Stimulated activated CD8-positive, alpha-beta memory T cell treated with anti-CD3 and anti-CD28 coated beads, Interleukin-4, amount 100 ng/mL, for 4 hours (primary cell): ENCODE results near the gene AZIN2.

ENCODE experiments used
- DNase-seq, 2 donors: peaks; one replicate each; pipeline ENCODE4 v3.0.0-alpha.2; 2020; ENCODE audit warnings: low read depth in 2 of 2, low spot score in 1 of 2

The AZIN2 gene

DNA sequence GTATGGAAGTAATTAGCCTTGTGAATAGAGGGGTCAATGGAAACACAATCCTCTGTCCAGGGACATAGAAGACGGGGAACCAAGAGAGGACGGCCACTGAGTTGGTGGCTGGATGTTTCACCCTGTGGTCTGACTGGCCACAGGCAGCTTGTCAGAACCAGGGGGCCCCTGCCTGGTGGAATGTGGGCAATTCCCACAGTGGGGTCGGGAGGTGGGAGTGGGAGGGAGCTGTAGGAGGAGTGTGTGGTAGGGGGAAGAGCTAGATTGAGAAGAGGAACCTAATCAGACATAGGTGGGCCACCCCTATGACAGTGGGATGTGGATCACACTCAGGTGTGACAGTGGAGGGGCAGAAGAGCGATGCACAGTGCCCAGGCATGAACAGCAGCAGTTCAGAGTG is 69.6 kb downstream of the AZIN2 start:
- no peak for DNase-seq

DNA sequence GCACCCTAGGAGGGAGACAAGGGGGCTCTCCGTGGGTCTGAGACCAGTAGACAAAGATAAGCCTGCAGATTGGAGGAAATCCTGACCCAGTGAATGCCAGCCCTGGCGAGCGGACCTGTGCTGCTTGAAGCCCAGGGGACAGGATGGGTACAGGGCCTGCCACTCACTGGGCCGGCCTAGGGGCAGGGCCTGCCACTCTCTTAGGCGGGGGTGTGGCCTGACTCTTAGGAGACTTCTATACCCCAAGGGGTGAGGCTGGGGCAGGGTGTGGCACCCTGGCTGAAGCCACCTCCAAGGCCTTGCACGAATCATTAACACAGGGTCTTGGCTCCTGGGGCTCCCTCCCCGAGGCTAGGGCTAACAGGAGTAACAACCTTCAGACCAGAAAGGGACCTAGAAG is 70.2 kb downstream of the AZIN2 start:
- DNase-seq = no peak

DNA sequence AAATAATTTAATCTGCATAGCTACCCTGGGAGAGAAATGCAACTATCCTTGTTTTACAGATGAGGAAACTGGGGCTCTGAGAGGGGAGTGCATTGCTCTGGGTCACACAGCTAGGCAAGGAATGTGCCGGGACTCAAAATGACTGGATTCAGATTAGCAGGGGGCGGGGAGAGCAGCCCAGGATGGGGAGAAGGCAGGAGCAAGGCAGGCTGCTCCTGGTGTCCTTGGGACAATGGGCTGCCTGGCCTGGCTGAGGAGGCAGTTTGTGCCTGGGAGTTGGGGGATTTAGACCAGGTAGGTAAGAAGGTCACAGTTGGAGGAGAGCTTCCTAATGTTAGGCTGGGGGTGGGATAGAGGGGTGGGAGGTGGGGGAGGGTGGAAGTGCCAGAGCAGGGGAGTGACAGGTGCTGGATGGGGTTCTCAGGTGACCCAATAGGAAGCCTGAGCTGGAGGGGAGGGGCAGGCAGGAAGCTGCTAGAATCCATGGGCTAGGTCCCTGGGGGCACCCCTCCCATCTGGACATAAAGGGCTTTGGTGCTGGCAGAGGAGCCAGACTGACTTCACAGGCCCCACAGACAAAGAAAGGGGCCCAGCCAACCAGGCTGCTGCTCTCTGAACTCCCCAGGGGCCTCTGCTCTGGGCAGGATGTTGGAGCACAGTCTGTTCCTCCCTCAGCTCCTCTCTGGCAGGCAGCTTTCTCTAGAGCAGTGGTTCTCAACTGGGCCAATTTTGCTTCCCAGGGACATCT is 71.9 kb downstream of the AZIN2 start:
- DNase-seq = no peak

DNA sequence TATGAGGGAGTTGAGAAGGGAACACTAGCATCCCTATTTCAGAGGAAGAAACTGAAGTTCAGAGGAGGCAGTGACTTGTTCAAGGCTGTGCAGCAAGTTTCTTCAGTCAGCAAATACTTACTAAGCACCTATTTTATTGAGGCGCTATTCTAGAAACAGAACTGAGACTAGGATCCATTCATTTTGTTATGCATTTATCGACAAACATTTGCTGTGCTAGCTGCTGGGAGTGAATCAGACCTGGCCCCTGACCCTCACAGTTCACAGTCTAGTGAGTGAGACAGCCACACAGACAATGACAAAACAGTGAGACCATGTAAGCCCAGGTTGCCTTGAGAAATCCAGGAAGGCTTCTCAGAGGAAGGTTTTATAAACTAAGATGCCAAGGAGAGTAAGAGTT is 72.7 kb downstream of the AZIN2 start:
- no peak for DNase-seq

DNA sequence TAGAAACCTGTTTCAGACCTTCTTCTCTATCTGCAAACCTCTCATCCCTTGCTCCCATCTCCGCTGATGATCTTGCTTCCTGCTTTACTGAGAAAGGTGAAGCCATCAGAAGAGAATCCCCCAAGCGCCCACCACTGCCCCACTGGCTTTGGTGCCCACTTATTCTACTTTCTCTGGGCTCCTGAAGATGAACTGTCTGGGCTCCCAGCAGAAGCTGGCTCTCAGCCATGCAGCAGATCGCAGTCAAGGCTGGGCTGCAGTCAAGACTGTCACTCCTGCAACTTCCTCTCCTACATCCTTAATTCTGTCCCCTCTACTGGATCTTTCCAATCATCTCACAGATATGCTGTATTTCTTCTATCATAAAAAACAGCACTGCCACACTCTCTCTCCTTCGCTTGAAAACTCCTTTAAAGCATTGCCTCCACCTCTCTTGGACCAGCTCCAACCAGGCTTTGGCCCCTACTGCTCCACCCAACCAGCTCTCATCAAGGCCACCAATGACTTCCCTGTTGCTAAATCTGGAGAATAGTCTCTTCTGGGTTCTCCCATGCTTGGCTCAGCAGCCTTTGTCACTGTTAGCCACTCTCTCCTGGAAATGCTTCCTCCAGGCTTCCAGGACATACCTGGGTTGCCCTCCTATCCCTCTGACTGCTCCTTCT is 75.1 kb downstream of the AZIN2 start:
- no peak for DNase-seq

DNA sequence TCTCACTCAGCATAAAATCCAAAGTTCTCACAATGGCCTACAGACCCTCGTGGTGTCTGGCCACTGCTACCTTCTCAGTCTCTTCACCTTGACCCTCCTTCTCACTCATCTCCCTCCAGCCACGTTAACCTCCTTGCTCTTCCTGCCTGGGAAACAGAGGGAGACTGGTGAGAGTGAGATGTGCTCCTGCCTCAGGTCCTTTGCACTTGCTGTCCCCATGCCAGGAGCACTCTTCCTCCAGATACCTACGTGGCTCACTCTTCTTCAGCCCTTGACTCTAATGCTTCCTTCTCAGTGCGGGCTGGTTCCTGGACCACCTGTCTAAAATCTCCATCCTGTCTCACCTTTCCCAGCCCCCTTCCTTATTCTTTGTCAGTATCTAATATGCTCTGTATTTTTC is 76.2 kb downstream of the AZIN2 start:
- no peak for DNase-seq

DNA sequence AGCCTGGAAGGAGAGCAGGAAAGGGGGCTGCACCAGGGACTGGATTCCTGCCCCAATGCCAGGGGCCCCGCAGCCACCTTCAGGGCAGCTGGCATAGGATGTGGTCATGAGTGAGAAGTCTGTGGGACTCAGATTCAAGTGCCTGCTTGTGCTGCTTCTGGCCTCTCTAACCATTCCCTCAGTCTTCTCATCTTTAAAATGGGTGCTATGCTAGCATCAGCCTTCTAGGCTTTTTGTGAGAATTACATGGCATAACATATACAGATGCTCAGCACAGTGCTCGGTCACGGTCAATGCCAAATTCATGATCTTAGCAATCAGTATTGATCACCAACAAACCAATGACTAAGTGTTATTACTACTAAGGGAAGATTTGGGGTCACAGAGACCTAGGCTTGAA is 77.4 kb downstream of the AZIN2 start:
- DNase-seq = no peak

DNA sequence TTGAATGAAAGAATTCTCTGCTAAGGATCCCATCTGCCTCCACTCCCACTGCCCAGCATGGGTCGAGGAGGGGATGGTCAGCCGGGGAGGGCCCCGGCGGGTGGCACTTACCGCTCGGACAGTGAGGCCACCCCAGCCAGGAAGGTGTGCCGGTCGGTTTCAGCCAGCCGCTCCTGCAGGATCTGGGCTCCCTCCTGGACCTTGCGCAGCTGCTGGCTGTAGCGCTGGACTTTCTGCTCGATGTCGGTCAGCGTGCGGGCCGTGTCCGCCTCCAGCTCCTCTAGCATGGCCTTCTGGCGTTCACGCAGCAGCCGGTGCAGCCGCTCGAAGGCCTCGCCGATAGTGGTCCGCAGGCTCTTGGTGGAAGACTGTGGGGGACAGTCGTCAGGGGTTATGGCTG is 78.6 kb downstream of the AZIN2 start:
- DNase-seq = no peak

DNA sequence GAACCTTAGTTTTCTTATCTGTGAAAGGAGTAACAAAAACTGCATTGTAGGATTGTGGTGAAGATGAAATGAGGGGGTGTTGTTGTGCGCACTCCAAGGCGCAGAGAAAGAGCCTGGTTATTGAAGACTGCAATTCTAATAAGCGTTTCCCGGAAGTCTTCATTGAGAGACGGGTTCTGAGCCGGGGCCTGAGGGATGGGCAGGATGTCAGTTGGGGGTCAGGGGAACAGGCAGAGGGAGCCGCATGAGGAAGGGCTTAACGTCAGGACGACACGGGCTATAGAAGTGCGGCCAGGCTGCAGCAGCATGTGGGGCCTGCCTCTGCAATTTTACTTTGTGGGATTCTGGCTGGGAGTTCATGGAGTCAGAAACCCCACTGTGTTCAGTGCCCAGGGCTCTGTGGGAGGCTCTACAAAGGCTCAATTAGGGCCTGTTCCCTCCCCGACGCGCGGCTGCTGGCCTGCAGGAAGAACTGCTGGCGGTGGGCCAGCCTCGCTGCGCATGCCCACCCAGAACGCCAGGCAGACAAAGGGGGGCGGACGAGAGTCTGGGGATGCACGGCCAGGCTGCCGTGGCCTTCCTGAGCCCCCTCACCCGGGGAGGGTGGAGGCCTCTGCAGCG is 80.2 kb downstream of the AZIN2 start:
- no peak for DNase-seq

DNA sequence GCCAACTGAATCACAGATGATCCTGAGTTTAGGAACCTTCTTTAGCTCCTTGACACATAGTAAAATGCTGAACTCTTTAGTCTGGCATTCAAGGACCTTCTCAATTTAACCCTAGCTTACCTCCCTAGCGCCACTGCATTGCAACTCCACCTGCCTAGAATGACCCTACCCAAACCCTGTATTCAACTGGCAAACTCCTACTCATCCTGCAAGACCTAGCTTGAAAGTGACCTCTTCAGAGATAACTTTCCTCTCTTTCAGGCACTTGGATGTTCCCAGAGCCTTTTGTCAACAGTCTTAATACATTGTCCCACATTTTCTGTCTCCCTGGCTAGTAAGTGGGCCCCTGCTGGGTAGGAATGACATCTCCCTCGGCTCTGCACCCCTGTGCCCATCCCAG is 81.2 kb downstream of the AZIN2 start:
- DNase-seq = no peak

DNA sequence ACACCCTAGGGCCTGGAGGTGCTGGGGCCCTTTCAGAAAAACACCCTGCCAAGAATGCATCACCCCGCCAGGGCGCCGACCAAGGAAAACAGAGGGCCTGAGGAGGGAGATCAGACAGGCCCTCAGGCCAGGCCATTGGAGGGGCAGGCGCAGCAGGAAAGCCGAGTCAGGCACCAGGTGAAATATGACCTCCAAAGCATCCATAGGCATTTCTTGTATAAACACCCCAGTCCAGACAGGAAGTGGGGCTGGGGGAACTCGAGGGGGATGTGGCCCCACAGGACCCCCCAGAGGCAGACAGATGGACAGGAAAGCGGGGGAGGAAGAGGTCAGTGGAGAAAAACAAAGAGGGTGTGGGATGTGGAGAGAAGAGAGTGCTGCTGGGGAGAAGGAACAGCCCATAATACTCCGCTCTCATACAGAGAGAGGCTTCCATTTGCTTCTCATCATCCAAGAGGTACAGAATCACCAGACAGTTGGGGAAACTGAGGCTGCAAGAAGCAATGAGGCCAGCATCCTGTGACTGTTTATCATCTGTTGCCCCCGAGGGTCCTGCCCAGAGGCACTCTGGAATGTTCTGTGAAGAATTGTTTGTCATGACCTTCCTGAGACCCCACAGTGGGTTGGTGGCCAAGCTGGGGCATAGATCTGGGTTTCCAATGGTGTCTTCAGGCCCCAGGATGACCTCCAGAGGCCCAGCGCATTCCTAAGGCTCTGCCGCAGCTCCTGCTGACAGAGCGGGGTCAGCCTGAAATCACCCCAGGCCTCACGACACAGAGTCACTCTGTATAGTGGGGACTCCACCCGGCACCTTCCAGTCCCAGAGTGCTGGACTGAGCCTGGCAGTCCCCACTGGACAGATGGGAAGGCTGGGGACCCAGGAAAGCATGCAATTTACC is 82.9 kb downstream of the AZIN2 start:
- no peak for DNase-seq

DNA sequence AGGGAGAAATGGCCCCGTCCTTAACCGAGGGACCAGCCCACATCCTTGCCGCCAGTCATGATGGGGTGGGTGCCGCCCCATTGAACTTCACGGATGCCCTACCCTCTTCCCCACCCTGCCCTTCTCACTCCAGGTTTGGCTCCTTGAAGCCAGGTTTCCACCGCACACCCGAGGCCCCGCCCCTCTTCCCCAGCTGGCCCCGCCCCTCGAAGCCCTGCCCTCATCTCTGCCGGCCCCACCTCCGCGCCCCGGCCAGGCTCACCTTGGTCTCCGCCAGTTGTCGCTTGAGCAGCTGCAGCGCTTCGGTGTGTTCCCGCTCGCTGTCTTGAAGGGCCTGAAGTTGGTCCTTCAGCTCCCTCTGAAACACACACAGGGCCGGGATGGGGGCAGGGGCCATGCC is 84.3 kb downstream of the AZIN2 start:
- no peak for DNase-seq

DNA sequence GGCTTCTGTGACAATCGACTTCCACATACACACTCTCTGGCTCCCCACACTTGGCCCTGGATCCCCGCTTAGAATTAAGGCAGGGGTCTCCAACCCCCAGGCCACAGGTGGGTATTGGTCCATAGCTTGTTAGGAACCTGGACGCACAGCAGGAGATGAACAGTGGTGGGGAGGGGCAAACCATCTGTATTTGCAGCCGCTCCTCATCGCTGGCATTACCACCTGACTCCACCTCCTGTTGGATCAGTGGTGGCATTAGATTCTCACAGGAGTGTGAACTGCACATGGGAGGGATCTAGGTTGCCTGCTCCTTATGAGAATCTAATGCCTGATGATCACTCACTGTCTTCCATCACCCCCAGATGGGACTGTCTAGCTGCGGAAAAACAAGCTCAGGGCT is 84.9 kb downstream of the AZIN2 start:
- DNase-seq = no peak

DNA sequence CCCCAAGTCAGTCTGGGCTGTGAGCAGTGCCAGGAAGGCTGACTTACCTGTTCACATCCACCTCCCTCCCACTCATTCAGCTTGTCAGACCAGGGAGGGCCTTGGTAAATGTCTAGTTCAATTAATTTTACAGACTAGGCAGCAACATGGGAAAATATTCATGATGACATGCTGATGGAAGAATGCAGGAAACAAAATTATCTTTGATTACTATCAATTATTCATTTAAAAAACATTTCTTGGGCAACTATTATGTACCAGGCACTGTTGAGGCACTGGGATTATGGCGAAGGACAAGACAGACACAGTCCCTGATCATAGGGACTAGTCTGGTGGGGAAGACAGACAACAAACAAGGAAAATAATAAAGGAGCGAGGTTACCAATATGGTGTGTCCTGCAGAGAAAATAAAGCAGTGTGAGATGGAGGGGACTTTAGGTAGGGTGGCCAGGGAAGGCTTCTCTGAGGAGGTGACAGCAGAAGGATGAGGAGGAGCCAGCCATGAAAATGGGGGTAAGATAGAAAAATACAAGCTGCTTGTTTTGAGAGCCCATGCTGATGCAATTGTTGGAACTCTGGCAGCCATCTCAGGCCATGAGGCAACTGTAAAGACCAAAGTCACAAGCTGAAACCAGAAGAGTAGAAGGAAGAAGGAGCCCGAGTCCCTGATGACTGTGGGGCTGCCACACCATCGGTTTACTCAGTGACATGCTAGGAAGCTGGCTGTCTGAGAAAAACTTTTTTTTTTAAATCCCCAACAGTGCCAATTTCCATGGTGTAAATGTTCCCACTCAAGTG is 86.9 kb downstream of the AZIN2 start:
- DNase-seq = no peak

DNA sequence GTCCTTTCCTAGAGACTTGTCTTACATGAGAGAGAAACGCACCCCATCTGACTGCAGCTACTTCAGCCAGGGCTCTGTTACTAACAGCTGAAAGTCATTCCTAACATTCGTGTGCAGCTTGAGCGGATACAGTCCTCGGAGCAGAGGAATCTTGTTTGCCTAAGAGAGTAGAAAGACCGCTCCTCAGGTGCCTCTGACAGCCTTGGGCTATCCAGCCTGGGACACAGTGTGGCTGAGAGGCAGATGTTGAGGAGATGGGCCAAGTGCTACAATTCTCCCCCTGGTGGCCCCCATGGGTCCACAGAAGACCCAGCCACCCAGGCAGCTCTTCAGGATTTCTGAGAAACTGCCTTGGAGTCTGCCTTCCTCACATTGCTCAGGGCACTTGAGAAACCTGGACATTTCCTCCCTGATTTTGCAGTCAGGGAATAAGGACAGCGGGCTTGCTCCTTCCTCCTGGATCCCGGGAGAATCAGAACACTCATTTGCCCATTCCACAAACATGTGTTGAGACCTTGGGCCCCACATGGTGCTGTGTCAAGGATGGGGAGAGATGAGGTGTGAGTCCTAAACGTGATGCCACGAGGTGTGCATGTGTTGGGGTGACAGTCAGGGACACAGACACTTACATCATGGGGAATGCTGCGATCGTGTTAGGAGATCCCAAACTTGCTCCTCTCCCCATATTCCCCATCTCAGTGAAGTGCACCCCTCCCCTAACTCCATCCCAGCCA is 87.8 kb downstream of the AZIN2 start:
- no peak for DNase-seq

DNA sequence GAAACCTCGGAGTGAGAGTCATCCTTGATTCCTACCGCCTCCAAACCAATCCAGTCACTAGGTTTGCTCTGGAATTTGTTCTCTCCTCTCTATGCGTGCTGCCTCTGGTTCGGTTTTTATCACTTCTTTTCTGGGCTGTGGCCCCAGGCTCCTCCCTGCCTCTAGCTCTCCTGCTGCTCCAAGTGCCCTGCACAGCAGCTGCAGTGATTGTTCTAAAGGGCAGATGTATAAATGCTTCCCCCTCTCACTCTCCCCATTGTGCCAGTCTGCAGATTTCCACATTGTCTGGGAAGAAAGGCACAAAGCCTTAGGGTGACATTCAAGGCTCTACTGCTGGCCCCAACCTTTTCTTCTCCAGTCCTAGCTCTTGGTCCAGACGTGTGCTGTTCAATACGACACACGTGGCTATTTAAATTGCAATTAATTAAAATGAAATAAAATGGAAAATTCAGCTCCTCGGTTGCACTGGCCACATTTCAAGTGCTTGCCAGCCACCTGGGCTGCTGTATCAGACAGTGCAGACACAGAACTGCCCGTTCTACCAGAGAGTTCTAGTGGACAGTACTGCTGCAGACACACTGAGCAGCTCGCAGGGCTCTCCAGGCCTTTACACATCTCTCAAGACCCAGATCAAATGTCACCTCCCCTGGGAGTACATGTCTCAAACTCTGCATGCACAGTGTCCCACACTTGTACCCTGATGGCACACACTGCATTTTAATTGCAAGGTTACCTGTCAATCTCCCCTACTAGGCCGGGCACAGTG is 88.5 kb downstream of the AZIN2 start:
- no peak for DNase-seq
